SK-N-SH (cell line): ENCODE results near the gene TCF15.

Experiments used
- CHD2 ChIP-seq: fragments of 150-350 bp; IDR thresholded peaks from 2 replicates; pipeline ENCODE4 v1.6.1; 2018; ENCODE audit warnings: low read length; ENCODE audit not compliant: partially characterized antibody
- FOXM1 ChIP-seq: IDR thresholded peaks from 2 replicates; pipeline ENCODE4 v1.4.0; 2012; ENCODE audit warnings: low read depth, mild to moderate bottlenecking
- JUND ChIP-seq: IDR thresholded peaks from 2 replicates; pipeline ENCODE4 v1.4.0; 2012
- MXI1 ChIP-seq: IDR thresholded peaks from 2 replicates; pipeline ENCODE4 v1.6.1; 2012; ENCODE audit warnings: mild to moderate bottlenecking, low read depth, low read length, improper control_type of control experiment
- POLR2AphosphoS5 ChIP-seq: IDR thresholded peaks from 2 replicates; pipeline ENCODE4 v1.6.1; 2012; ENCODE audit warnings: low read depth, low read length
- RAD21 ChIP-seq: IDR thresholded peaks from 2 replicates; pipeline ENCODE4 v1.6.1; 2012; ENCODE audit warnings: mild to moderate bottlenecking, low read length
- RCOR1 ChIP-seq: fragments of 150-350 bp; IDR thresholded peaks from 2 replicates; pipeline ENCODE4 v1.6.1; 2017; ENCODE audit warnings: antibody characterized with exemption, low read length
- SMC3 ChIP-seq: IDR thresholded peaks from 2 replicates; pipeline ENCODE4 v1.6.1; 2012; ENCODE audit warnings: low read depth, low read length, improper control_type of control experiment
- TEAD4 ChIP-seq: IDR thresholded peaks from 2 replicates; pipeline ENCODE4 v1.4.0; 2012; ENCODE audit warnings: mild to moderate bottlenecking, borderline replicate concordance; ENCODE audit not compliant: insufficient read depth
- TF ChIP-seq, protein P1 (sequence below): fragments of 200-600 bp; sonication (generic); IDR thresholded peaks from 2 replicates; pipeline ENCODE4 v1.6.1; 2017; ENCODE audit warnings: antibody characterized with exemption, mild to moderate bottlenecking, moderate library complexity
- TF ChIP-seq, protein P2 (sequence below): IDR thresholded peaks from 2 replicates; pipeline ENCODE4 v1.6.1; 2012; ENCODE audit warnings: mild to moderate bottlenecking, low read depth, low read length, moderate library complexity
- TF ChIP-seq, protein P3 (sequence below): IDR thresholded peaks from 2 replicates; pipeline ENCODE4 v1.4.0; 2012; ENCODE audit warnings: low read depth

DNA sequence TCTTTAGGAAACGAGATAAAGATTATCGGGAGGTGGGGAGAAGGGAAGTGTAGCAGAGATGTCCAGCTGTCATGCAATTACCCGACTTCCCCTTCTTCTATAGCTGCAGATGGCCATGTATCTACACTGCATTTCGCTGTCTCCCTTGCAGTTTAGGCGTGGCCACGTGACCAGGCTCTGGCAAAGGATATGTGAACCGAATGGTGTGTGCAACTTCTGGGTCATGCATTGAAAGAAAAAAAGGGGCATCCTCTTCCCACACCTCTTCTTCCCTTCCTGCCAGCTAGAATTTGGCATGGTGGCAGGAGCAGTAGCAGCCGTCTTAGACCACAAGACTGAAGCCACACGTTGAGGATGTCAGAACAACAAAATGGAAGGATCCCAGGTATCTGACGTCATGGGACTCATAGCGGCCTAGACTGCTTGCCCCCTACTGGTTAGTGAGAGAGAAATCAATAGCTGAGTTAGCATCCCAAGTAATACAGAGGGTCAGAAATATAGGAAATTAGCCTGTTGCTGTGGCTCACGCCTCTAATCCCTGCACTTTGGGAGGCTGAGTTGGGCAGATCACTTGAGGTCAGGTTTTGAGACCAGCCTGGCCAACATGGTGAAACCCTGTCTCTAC is 32.8 kb downstream of the TCF15 start:
- TF ChIP-seq FOXM1 = no peak
- TF ChIP-seq SMC3 = no peak
- TF ChIP-seq, protein P1, sequence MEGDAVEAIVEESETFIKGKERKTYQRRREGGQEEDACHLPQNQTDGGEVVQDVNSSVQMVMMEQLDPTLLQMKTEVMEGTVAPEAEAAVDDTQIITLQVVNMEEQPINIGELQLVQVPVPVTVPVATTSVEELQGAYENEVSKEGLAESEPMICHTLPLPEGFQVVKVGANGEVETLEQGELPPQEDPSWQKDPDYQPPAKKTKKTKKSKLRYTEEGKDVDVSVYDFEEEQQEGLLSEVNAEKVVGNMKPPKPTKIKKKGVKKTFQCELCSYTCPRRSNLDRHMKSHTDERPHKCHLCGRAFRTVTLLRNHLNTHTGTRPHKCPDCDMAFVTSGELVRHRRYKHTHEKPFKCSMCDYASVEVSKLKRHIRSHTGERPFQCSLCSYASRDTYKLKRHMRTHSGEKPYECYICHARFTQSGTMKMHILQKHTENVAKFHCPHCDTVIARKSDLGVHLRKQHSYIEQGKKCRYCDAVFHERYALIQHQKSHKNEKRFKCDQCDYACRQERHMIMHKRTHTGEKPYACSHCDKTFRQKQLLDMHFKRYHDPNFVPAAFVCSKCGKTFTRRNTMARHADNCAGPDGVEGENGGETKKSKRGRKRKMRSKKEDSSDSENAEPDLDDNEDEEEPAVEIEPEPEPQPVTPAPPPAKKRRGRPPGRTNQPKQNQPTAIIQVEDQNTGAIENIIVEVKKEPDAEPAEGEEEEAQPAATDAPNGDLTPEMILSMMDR = peak; percentile 27; the same call in 1 of the 2 replicates
- TF ChIP-seq RAD21 = no peak
- no peak for TF ChIP-seq TEAD4
- no peak for TF ChIP-seq CHD2
- no peak for TF ChIP-seq POLR2AphosphoS5
- no peak for TF ChIP-seq RCOR1
- TF ChIP-seq, protein P2, sequence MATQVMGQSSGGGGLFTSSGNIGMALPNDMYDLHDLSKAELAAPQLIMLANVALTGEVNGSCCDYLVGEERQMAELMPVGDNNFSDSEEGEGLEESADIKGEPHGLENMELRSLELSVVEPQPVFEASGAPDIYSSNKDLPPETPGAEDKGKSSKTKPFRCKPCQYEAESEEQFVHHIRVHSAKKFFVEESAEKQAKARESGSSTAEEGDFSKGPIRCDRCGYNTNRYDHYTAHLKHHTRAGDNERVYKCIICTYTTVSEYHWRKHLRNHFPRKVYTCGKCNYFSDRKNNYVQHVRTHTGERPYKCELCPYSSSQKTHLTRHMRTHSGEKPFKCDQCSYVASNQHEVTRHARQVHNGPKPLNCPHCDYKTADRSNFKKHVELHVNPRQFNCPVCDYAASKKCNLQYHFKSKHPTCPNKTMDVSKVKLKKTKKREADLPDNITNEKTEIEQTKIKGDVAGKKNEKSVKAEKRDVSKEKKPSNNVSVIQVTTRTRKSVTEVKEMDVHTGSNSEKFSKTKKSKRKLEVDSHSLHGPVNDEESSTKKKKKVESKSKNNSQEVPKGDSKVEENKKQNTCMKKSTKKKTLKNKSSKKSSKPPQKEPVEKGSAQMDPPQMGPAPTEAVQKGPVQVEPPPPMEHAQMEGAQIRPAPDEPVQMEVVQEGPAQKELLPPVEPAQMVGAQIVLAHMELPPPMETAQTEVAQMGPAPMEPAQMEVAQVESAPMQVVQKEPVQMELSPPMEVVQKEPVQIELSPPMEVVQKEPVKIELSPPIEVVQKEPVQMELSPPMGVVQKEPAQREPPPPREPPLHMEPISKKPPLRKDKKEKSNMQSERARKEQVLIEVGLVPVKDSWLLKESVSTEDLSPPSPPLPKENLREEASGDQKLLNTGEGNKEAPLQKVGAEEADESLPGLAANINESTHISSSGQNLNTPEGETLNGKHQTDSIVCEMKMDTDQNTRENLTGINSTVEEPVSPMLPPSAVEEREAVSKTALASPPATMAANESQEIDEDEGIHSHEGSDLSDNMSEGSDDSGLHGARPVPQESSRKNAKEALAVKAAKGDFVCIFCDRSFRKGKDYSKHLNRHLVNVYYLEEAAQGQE = no peak
- TF ChIP-seq MXI1 = no peak
- TF ChIP-seq JUND = no peak
- TF ChIP-seq, protein P3, sequence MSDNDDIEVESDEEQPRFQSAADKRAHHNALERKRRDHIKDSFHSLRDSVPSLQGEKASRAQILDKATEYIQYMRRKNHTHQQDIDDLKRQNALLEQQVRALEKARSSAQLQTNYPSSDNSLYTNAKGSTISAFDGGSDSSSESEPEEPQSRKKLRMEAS = no peak
